Subcutaneous adipose tissue (tissue), 4 donors: ENCODE data around the gene FRRS1L. TPM values are rescaled to one million over a fixed set of nuclear protein-coding genes. Genes with fewer than 3 reads are reported as not detected.

Experiments used
- CTCF ChIP-seq: fragments of 450-650 bp; IDR thresholded peaks from one replicate; pipeline ENCODE4 v1.5.1; 2016; ENCODE audit warnings: low read depth, mild to moderate bottlenecking, control low read depth, antibody characterized with exemption, moderate library complexity
- total RNA-seq, 4 donors: library from RNA; depleted of rRNA; stranded (reverse); fragments of >200 nt; gene quantifications; one replicate each; pipeline ENCODE4 v1.1.0, GENCODE V29; 2016

FRRS1L gene
- total RNA-seq, 4 donors from 2014 or later: under 0.01 to 0.22 TPM; not detected in 2

DNA sequence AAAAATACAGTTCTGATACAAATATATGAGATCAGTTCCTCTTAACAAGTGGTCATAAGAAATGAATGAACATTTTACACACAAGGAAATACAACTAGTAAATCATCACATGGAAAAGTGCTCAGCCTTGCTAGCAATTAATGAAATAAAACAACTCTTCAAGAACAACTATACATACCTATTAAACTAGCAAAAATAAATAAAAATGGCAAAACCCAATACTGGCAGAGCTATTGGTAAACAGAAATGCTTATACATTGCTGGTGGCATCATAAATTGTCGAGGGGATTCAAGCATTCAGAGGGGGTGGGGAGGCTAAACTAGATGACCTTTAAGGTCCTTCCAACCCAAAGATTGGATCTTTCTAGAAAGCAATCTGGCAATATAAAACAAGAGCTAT is 5.9 kb upstream of the FRRS1L start:
- TF ChIP-seq CTCF: no peak

DNA sequence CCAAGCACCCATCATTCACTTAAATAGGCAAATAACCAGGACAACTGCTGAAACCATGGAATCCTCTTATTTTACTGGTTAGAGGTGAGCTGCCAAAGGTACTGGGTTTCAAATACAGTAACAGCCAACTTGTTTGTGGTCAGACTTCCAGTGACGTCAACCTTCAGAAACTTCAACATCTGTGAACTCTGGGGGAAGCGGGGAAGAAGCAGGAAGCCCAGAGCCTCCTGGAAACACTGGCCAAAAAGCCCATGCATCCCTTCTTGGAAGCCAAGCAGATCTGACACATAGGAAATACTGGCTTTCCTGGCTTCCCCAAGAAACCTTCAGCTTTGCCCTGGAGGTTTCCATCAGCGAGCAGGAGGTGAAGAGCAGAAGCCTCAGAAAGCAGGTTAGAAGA is 4.9 kb upstream of the FRRS1L start:
- no peak for TF ChIP-seq CTCF

DNA sequence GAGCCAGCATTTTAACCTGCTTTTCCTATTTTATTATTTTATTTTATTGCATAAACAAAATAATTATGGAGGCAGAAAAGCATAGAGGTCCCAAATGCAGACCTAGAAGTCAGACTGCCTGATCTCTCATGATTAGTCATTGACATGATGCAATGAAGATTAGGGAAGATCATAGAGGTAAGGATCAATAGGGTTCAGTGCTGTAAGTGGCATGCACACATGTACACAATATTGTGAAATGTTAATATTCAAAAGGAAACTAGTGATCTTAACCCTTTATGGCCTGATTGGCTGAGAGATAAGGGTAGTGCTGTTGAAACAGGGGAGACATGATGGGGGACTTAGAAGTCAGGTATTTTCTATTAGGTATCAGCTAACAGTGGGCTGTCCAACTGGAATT is 1.1 kb upstream of the FRRS1L start:
- TF ChIP-seq CTCF: no peak

DNA sequence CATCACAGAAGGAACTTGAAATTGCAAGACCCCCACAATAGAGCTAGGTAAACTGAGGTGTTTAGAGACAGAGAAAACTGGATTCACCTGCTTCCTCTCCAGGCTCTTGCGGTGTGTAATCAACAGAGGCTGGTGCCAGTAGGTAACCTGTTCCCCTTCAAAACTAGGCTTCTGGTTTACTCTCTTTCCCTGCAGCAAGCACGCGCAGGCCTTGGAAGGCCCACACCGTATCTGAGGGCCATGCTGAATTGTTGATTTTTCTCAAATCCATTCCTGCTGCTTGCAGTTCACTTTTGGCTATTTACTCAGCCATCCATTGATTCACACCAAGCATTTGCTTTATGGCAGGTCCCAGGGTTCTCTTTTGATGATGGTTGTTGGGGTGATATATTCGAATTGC is 667 bp upstream of the FRRS1L start:
- TF ChIP-seq CTCF: no peak

- no peak for TF ChIP-seq CTCF
Observed at GRCh38 chr9:109166171-109166770, 778 bp downstream of the FRRS1L start.

DNA sequence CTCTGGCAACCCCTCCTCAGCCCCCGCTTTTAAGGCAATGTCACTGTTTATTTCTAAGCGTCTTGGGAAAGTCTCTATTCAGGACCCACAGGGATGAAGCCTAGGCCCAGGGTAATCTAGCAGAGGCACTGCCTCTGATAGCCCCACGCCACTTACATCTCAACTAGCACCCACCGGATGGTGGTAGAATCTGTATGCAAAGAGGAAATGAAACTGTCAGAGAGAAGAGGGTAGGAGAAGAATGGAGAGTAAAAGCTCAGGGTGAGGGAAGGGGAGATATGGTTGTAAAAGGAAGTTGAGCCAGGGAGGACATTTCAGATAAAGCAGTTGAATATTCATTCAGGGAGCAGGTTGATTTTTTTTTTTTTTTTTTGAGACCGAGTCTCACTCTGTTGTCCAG is 3.0 kb downstream of the FRRS1L start:
- no peak for TF ChIP-seq CTCF

- no peak for TF ChIP-seq CTCF
Observed at GRCh38 chr9:109163194-109163593, 3.9 kb downstream of the FRRS1L start.
